GM18508 (cell line): Measurements from ENCODE around the gene LRRC45.
"Not testable (repeated sequence)": the region's sequence is repeated elsewhere in the genome, so short reads cannot be mapped to it uniquely, and the experiment has no call there.

Experiments
- ATAC-seq: cut with Tn5 transposase; IDR thresholded peaks from one replicate; pipeline ENCODE4 v1.9.1; 2021; ENCODE audit warnings: moderate number of reproducible peaks; ENCODE audit not compliant: insufficient read depth, unreplicated experiment

LRRC45 gene

DNA sequence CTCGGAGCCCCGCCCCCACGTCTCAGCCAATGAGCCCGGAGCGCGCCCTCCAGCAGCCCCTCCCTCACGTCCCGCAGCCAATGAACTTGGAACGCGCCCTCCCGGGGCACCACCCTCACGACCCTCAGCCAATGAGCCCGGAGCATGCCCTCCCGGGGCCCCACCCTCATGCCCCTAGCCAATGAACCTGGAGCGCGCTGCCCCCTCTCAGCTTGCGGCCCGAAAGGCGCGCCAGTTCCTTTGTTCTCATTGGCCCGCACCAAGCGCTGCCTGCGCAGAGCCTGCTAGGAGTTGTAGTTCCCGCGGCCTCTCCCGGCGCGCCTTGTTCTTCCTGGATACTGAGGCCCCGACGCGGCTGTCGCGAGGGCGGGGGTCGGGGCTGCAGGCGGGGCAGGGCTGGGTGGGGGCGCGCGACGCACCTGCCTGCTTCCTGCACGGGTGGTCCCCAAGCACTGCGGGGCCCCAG is at the start of gene LRRC45:
Gene LRRC45, plus strand, starts transcription at position 325 of the 466 bp plus-strand sequence. CDS start 339 bp downstream, outside the sequence.
- peak; percentile 53 for ATAC-seq

- ATAC-seq, result no peak
These were observed 49.7 kb upstream of the LRRC45 start for GRCh38 chr17:81973432-81973831.

- ATAC-seq, result no peak
These were observed 46.5 kb upstream of the LRRC45 start for GRCh38 chr17:81976332-81977210.

DNA sequence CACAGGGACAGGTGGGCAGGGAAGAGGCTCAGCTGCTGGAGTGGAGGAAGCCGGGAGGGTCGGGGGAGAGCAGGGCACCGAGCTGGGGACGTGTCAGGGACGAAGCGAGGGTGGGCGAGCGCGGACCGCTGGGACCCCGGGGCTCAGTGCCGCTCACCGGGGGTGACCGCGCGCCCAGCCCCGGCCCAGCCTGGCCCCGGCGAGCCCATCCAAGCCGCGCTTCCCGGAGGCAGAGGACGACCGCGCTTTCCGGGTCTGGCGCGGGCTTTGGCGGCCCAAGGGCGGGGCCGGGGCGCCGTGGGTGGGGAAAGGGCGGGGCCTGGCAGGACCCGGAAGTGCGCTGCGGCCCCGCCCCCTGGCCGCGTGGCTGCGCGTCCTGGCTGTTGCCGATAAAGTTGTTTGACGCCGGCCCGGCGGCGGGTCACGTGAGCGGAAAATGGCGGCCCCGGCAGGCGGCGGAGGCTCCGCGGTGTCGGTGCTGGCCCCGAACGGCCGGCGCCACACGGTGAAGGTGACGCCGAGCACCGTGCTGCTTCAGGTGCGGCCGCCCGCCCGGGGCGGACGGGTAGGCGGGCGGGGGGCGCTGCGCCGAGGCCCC is 45.8 kb upstream of the LRRC45 start, which contains the start of gene ASPSCR1:
Gene ASPSCR1, plus strand, starts transcription at position 419 of the 598 bp plus-strand sequence. Its CDS starts 18 bp downstream, at position 437.
- ATAC-seq, result no peak

DNA sequence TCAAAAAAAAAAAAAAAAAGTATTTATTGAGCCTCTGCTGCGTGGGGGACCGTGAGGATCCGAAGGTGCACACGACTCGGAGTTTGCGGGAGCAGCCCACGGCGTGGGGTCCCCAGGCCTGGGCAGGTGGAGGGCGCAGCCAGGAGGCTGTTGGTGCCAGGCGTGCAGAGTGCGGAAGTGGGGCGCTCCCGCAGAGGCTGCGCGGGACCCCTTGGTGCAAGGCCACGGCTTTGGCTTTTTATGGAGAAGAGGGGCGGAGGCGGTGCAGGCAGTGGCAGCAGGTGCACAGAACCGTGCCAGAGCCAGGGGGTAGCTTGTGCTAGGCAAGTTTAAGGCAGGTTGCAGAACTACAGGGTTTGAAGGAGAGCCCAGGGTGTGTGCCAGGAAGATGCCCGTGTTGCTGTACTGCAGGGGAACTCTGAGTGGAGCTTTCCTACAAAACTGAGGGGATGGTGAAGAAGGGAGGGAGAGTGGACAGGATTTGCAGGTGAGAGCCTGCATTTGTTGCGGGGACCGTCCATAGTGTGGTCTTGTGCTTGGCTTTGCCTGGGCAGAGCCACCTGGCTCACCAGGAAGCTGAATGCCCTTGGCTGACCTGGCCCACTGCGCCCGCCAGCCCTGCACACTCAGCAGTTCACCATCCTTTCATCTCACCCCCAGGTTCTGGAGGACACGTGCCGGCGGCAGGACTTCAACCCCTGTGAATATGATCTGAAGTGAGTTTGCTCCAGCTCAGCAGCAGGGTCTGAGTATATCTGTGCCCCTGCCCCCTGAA is 44.4 kb upstream of the LRRC45 start:
- no peak for ATAC-seq

DNA sequence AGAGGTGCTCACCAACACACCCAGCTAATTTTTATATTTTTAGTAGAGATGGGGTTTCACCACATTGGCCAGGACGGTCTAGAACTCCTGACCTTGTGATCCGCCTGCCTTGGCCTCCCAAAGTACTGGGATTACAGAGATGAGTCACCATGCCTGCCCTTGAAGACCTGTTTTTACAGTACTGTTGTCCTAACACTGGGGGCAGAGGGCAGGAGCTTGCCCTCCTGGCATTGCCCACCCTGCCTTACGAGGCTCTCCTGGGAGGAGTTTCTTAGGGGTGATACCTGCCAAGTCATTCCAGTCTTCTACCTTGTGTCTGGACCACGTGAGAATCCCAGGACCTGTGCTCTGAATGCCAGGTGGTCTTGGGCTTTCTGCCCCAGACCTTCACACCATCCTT is 43.0 kb upstream of the LRRC45 start:
- no peak for ATAC-seq

DNA sequence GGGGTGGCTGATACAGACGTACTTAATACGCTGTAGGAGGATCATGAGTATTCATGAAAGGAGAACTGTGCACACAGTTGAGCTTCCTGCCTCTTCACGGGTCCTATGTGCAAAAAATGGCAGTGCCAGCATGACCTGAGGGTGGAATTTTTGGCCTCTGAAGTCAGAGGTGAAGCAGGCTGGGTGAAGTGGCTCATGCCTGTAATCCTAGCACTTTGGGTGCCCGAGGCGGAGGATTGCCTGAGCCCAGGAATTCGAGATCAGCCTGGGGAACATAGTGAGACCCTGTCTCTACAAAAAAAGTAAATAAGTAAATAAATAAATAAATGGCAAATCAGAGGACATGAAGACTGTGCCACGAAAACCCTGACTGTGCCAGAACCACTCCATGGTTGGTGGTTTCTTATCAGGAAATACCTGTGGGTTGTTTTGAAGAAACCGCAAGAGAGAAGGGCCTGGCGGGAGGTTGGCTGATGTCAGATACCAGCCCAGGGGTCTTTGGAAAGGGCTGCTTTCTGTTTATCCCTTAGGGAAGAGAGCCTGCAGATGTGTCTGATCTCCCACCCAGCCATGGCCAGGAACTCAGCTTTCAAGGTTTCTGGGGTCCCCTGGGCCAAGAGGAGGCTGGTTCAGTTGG is 42.3 kb upstream of the LRRC45 start:
- no peak for ATAC-seq

GRCh38 chr17:81981511-81981910 is 41.6 kb upstream of the LRRC45 start:
- not testable (repeated sequence) for ATAC-seq

GRCh38 chr17:81983011-81983638 is 40.0 kb upstream of the LRRC45 start:
- no peak for ATAC-seq

GRCh38 chr17:81983639-81984373 is 39.3 kb upstream of the LRRC45 start:
- ATAC-seq, result no peak

DNA sequence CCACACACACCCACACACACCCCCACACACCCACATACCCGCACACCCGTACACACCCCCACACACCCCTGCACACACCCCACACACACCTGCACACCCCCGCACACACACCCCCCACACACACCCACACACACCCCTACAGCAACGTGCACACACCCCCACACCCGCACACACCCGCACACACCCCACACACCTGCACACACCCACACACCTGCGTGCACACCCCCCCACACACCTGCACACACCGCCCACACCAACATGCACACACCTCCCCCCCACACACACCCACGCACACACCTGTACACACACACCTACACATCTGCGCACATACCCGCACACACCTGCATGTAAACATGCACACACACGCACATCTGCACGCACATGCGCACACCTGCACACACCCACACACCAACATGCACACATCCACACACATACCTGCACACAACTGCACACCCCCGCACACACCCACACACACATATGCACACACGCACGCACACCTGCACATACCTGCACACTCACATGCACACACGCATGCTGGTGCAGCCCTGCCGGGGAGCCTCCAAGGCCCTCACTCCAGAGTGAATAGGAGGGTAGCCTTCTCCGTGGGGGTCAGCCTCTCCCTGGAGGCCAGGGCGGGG is 38.2 kb upstream of the LRRC45 start:
- ATAC-seq, result no peak

GRCh38 chr17:81986606-81987005 is 36.5 kb upstream of the LRRC45 start:
- ATAC-seq, result no peak

DNA sequence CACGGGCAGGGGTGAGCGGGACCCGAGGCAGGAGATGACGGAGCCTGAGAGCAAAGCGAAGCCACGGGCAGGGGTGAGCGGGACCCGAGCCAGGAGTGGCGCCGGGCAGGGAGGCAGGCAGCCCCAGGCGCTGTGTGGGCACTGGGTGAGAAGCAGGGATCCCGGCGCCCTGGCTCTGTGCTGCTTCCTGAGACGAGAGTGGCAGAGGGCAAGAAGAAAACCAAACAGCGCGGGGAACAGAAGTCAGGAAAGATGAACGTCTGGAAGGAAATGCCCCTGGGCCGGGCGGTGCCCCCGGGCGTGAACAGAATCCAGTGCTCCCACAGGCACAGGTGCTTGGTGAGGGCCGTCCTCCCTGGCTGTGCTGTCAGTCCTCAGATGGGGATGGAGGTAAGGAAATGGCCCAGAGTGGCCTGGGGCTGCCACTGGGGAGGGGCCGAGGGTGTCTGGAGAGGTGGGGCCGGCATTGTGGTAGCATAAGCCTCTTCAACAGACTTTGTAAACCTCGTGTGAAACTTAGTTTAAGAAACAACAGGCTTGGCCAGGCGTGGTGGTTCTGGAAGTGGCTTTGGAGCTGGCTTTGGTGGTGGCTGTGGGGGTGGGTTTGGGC is 35.8 kb upstream of the LRRC45 start:
- no peak for ATAC-seq

DNA sequence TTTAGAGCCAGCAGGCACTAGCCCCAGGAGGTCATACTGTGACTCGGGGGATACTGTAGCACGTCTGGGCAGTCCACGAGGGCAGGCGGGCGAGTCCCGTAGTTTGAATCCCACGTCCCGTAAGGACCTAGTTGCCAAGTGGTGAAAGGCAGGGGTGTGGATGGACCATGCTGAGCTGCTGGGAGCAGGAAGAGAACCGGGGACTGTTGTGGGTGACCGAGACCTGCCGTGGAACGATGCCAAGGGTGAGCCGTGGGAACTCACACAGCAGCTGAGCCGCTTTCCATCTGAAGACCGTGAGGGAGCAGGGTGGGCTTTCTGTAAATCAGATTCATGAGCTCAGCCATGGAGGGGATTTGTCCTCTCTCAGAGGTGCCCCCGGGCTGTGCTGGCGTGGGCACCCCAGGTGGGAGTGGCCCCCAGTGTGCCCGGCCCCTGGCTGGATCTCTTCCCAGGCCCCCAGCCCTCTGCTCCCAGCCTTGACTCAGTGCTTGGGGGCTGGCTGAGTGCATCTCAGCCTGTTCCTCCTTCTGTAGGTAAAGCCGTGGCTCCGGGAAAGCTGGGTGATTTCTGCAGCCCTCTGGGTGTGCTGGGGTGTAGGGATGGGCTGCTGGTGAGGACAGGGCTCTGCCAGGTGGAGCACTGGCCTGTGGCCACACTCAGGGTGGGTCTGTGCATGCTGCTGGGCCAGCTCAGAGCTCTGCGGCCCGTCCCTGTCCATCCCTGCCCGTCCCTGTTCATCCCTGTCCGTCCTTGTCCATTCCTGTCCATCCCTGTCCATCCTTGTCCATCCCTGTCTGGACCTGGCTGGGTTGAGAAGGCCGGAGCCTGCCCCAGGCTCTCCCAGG is 32.0 kb upstream of the LRRC45 start:
- ATAC-seq, result no peak

- no peak for ATAC-seq
These were observed 31.3 kb upstream of the LRRC45 start for GRCh38 chr17:81991684-81992305.

DNA sequence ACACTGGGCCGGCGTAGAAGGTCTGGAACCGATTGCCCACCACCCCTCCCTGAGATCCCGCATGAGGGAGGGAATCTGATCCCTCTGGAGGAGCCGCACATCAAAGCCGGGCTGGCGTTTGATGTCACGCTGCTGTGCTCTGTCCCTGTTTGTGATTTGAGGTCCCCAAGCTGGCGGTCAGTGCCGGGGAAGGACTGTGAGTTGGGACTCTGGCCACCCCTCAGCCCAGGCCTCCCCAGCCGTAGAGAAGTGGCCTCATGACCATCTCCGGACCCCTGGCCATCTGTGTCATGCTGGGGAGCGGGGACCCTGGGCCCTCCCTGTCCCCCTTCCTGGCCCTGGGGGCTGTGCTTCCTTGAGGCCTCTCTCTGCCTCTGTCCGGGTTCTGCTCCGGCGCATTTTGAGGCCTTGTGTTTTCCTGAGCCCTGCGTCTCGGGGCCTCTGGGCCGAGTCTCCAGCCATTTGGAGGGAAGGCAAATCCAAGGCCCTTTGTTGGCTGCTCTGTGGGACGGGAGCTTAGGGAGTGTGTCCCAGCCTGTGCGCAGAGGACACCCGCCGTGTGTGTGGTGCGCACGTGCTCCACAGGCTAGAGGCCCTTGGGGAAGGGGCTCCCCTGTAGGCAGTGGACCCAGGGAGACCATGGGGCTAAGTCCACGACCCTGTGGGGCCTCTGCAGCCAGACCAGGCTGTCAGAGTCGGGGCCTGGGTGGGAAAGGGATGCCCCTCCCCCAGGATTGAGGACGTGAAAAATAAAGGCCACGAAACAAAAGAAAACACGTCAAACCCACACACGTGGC is 30.6 kb upstream of the LRRC45 start:
- ATAC-seq, result no peak
